H9 (cell line): Measurements from ENCODE around the gene PROX1. TPM values are rescaled to one million over a fixed set of nuclear protein-coding genes. Genes with fewer than 3 reads are reported as not detected.

Experiments used
- DNase-seq: peaks from one replicate; pipeline ENCODE4 v3.0.0-alpha.2; 2017
- H2AFZ ChIP-seq: one replicate; pipeline ENCODE4 v1.6.1; 2013; ENCODE audit warnings: mild to moderate bottlenecking, low read length, control low read depth, moderate library complexity
- H2AK5ac ChIP-seq: 2 replicates; pipeline ENCODE4 v1.6.1; 2013; ENCODE audit warnings: low read length, control low read depth, mixed read lengths; ENCODE audit not compliant: insufficient read length
- H2BK120ac ChIP-seq: one replicate; pipeline ENCODE4 v1.6.1; 2013; ENCODE audit warnings: low read depth, mild to moderate bottlenecking, low read length, control low read depth, inconsistent platforms; ENCODE audit not compliant: poor library complexity, severe bottlenecking
- H2BK12ac ChIP-seq: 2 replicates; pipeline ENCODE4 v1.6.1; 2013; ENCODE audit warnings: low read length, control low read depth, mixed read lengths, low read depth; ENCODE audit not compliant: insufficient read length
- H2BK15ac ChIP-seq: 2 replicates; pipeline ENCODE4 v1.6.1; 2013; ENCODE audit warnings: low read depth, low read length, control low read depth
- H2BK20ac ChIP-seq: one replicate; pipeline ENCODE4 v1.6.1; 2013; ENCODE audit warnings: low read depth, mild to moderate bottlenecking, low read length, control low read depth, inconsistent platforms; ENCODE audit not compliant: poor library complexity, severe bottlenecking
- H2BK5ac ChIP-seq: 2 replicates; pipeline ENCODE4 v1.6.1; 2013; ENCODE audit warnings: low read length, control low read depth, mixed read lengths; ENCODE audit not compliant: insufficient read length
- H3K14ac ChIP-seq: 2 replicates; pipeline ENCODE4 v1.6.1; 2013; ENCODE audit warnings: low read length, control low read depth; ENCODE audit not compliant: insufficient read depth
- H3K18ac ChIP-seq: 2 replicates; pipeline ENCODE4 v1.6.1; 2013; ENCODE audit warnings: low read depth, mild to moderate bottlenecking, mixed read lengths, low read length, control low read depth; ENCODE audit not compliant: insufficient read length
- H3K23ac ChIP-seq: 2 replicates; pipeline ENCODE4 v1.6.1; 2013; ENCODE audit warnings: low read length, control low read depth, mixed read lengths, low read depth; ENCODE audit not compliant: insufficient read length
- H3K23me2 ChIP-seq: 2 replicates; pipeline ENCODE4 v1.6.1; 2013; ENCODE audit warnings: low read depth, mild to moderate bottlenecking, mixed read lengths, low read length, control low read depth; ENCODE audit not compliant: insufficient read length, poor library complexity, severe bottlenecking
- H3K27ac ChIP-seq: 2 replicates; pipeline ENCODE4 v1.5.1; 2013; ENCODE audit warnings: low read length, control low read depth, mixed read lengths, low read depth; ENCODE audit not compliant: insufficient read length
- H3K27me3 ChIP-seq: 2 replicates; pipeline ENCODE4 v1.6.1; 2013; ENCODE audit warnings: low read length, control low read depth, inconsistent platforms; ENCODE audit not compliant: insufficient read depth
- H3K4ac ChIP-seq: 2 replicates; pipeline ENCODE4 v1.6.1; 2013; ENCODE audit warnings: low read depth, mild to moderate bottlenecking, control low read depth, inconsistent platforms, low read length, moderate library complexity
- H3K4me1 ChIP-seq: 2 replicates; pipeline ENCODE4 v1.6.1; 2013; ENCODE audit warnings: low read length, control low read depth, inconsistent platforms; ENCODE audit not compliant: insufficient read depth
- H3K4me2 ChIP-seq: 2 replicates; pipeline ENCODE4 v1.6.1; 2013; ENCODE audit warnings: low read length, control low read depth, mixed read lengths; ENCODE audit not compliant: insufficient read length, insufficient read depth
- H3K56ac ChIP-seq: 2 replicates; pipeline ENCODE4 v1.6.1; 2013; ENCODE audit warnings: low read depth, mild to moderate bottlenecking, mixed read lengths, low read length, control low read depth; ENCODE audit not compliant: insufficient read length
- H3K79me1 ChIP-seq: 2 replicates; pipeline ENCODE4 v1.6.1; 2013; ENCODE audit warnings: low read depth, mild to moderate bottlenecking, moderate library complexity, low read length, control low read depth, inconsistent platforms; ENCODE audit not compliant: insufficient read depth, poor library complexity, severe bottlenecking
- H3K79me2 ChIP-seq: 2 replicates; pipeline ENCODE4 v1.6.1; 2013; ENCODE audit warnings: low read length, control low read depth, inconsistent platforms; ENCODE audit not compliant: insufficient read depth
- H3K9ac ChIP-seq: 2 replicates; pipeline ENCODE4 v1.6.1; 2013; ENCODE audit warnings: low read length, control low read depth, mixed read lengths; ENCODE audit not compliant: insufficient read length; ENCODE audit errors: extremely low read depth
- H3K9me3 ChIP-seq: one replicate; pipeline ENCODE4 v1.6.1; 2013; ENCODE audit warnings: low read depth, low read length, inconsistent platforms; ENCODE audit not compliant: control insufficient read depth
- H3T11ph ChIP-seq: one replicate; pipeline ENCODE4 v1.6.1; 2013; ENCODE audit warnings: mild to moderate bottlenecking, low read length, control low read depth, inconsistent platforms
- H4K20me1 ChIP-seq: one replicate; pipeline ENCODE4 v1.6.1; 2013; ENCODE audit not compliant: control insufficient read depth, insufficient read length, insufficient read depth
- H4K5ac ChIP-seq: 2 replicates; pipeline ENCODE4 v1.6.1; 2013; ENCODE audit warnings: low read depth, mild to moderate bottlenecking, mixed read lengths, low read length, control low read depth; ENCODE audit not compliant: insufficient read length
- H4K8ac ChIP-seq: replicated peaks from 2 replicates; pipeline ENCODE4 v1.6.1; 2013; ENCODE audit warnings: low read length, control low read depth, mixed read lengths, low read depth; ENCODE audit not compliant: insufficient read length
- H4K91ac ChIP-seq: 2 replicates; pipeline ENCODE4 v1.6.1; 2013; ENCODE audit warnings: low read depth, mild to moderate bottlenecking, moderate library complexity, mixed read lengths, low read length, control low read depth; ENCODE audit not compliant: insufficient read length
- H3K27ac Mint-ChIP-seq, 3 experiments: 2 replicates in 2 of 3; 3 replicates in 1 of 3; pipeline ENCODE4 v1.8.0; 2020 to 2021; ENCODE audit warnings: mixed read lengths in 3 of 3, mild to moderate bottlenecking in 1 of 3, moderate library complexity in 1 of 3
- H3K27me3 Mint-ChIP-seq: 2 replicates; pipeline ENCODE4 v1.8.0; 2021; ENCODE audit warnings: low read depth, mild to moderate bottlenecking, moderate library complexity, mixed read lengths
- H3K36me3 Mint-ChIP-seq, 3 experiments: 2 replicates in 2 of 3; 3 replicates in 1 of 3; pipeline ENCODE4 v1.8.0; 2020 to 2021; ENCODE audit warnings: low read depth in 3 of 3, mixed read lengths in 3 of 3; ENCODE audit not compliant: insufficient read depth in 1 of 3
- H3K4me1 Mint-ChIP-seq, 2 experiments: 2 replicates each; pipeline ENCODE4 v1.8.0; 2020; ENCODE audit warnings: mixed read lengths in 2 of 2
- H3K4me3 Mint-ChIP-seq, 2 experiments: 2 replicates in 1 of 2; 3 replicates in 1 of 2; pipeline ENCODE4 v1.8.0; 2020 to 2021; ENCODE audit warnings: mild to moderate bottlenecking in 2 of 2, mixed read lengths in 2 of 2, moderate library complexity in 1 of 2
- H3K9me3 Mint-ChIP-seq, 2 experiments: 2 replicates in 1 of 2; 3 replicates in 1 of 2; pipeline ENCODE4 v1.8.0; 2020; ENCODE audit warnings: mild to moderate bottlenecking in 2 of 2, mixed read lengths in 2 of 2, moderate library complexity in 1 of 2
- CTCF ChIP-seq: fragments of 200-600 bp; sonication (generic); conservative IDR thresholded peaks from 3 replicates; pipeline ENCODE4 v1.8.0; 2021; ENCODE audit warnings: antibody characterized with exemption, mild to moderate bottlenecking
- WGBS: extraction: QIAGEN DNeasy Blood & Tissue Kit; methylation state at CpG from one replicate; pipeline ENCODE4 v1.1.7; 2013; ENCODE audit warnings: missing lambda C conversion rate, low lambda C conversion rate, mixed read lengths; ENCODE audit not compliant: insufficient read length; ENCODE audit errors: extremely low coverage; 5-methylcytosine and 5-hydroxymethylcytosine counted together
- total RNA-seq: library from RNA; stranded (reverse); gene quantifications from 2 replicates; pipeline ENCODE4 v1.2.1, GENCODE V29; 2021

The PROX1 gene
- total RNA-seq, 1 experiment from 2014 or later = 0.72 TPM

- peak overlapping the region in 1 of 2 experiments; percentile 92; a peak in 4 of 5 replicates for H3K4me3 Mint-ChIP-seq
- peaks cover 63% of the 10 kb centered on the region for H3K27me3 ChIP-seq
Observed at GRCh38 chr1:213984387-213985208, 3.2 kb upstream of the PROX1 start.

More at GRCh38 chr1:213984387-213985208, 3.2 kb upstream of the PROX1 start:
- no peak overlapping the region for H2AFZ ChIP-seq
- no peaks in the 10 kb centered on the region for H3K79me2 ChIP-seq
- H3K14ac ChIP-seq = no peak overlapping the region
- DNase-seq = peak; percentile 70
- peak overlapping the region; percentile 95 for H3K4me2 ChIP-seq
- H2BK120ac ChIP-seq = no peak overlapping the region
- H4K20me1 ChIP-seq = no peaks in the 10 kb centered on the region
- H3K27me3 Mint-ChIP-seq = peaks cover 98% of the 10 kb centered on the region
- peaks cover 46% of the 10 kb centered on the region for H3K23me2 ChIP-seq
- no peak overlapping the region for H2BK5ac ChIP-seq
- H3K4ac ChIP-seq = no peak overlapping the region
- H3K9ac ChIP-seq = no peak overlapping the region
- no peak overlapping the region for H3K18ac ChIP-seq
- no peak overlapping the region for H2AK5ac ChIP-seq
- H2BK15ac ChIP-seq = no peak overlapping the region
- no CpG with 5 or more reads among the region's 15 CpGs for WGBS
- no peaks in the 10 kb centered on the region for H3K9me3 ChIP-seq
- no peaks in the 10 kb centered on the region for H3K79me1 ChIP-seq
- H4K91ac ChIP-seq = no peak overlapping the region
- no peaks in the 10 kb centered on the region for H3K4me1 ChIP-seq
- no peak overlapping the region for H3K56ac ChIP-seq
- H3K27ac Mint-ChIP-seq = no peak overlapping the region
- H3K23ac ChIP-seq = no peak overlapping the region
- H3T11ph ChIP-seq = no peak overlapping the region
- H2BK12ac ChIP-seq = no peak overlapping the region
- no peaks in the 10 kb centered on the region; a peak in 2 of 5 replicates for H3K9me3 Mint-ChIP-seq
- H2BK20ac ChIP-seq = no peak overlapping the region
- no peak overlapping the region for H4K5ac ChIP-seq
- no peak overlapping the region for H4K8ac ChIP-seq
- no peaks in the 10 kb centered on the region for H3K36me3 Mint-ChIP-seq
- TF ChIP-seq CTCF = no peak
- H3K4me1 Mint-ChIP-seq = peaks cover 62 to 72% of the 10 kb centered on the region in 2 experiments
- H3K27ac ChIP-seq = no peak overlapping the region
